HepG2 (cell line): ENCODE results near the gene CHKA. TPM values are rescaled to one million over a fixed set of nuclear protein-coding genes. Genes with fewer than 3 reads are reported as not detected.
A peak's percentile ranks its signal among the peaks of the same experiment; 100 is the strongest.

Source experiments
- AKNA ChIP-seq: sonication (generic); formaldehyde crosslinking; IDR thresholded peaks from 2 replicates; pipeline ENCODE4 v1.4.0; 2020; ENCODE audit warnings: missing genetic modification reagents, borderline replicate concordance
- CEBPZ ChIP-seq: IDR thresholded peaks from 2 replicates; pipeline ENCODE4 v1.6.1; 2012; ENCODE audit warnings: low read length, improper control_type of control experiment
- CREB3 ChIP-seq: sonication (generic); formaldehyde crosslinking; IDR thresholded peaks from 2 replicates; pipeline ENCODE4 v1.5.0; 2020; ENCODE audit warnings: missing genetic modification reagents
- ELK4 ChIP-seq: sonication (generic); formaldehyde crosslinking; IDR thresholded peaks from 2 replicates; pipeline ENCODE4 v1.9.0; 2021; ENCODE audit warnings: missing genetic modification reagents, borderline replicate concordance
- GMEB2 ChIP-seq: IDR thresholded peaks from 2 replicates; pipeline ENCODE4 v1.6.1; 2016; ENCODE audit warnings: missing biosample characterization, missing genetic modification reagents, low read depth
- HDAC1 ChIP-seq: sonication (generic); formaldehyde crosslinking; IDR thresholded peaks from 2 replicates; pipeline ENCODE4 v1.5.1; 2020; ENCODE audit warnings: mild to moderate bottlenecking, missing genetic modification reagents
- KAT7 ChIP-seq: IDR thresholded peaks from 2 replicates; pipeline ENCODE4 v1.6.1; 2018; ENCODE audit warnings: borderline replicate concordance, missing compliant biosample characterization
- KLF11 ChIP-seq: IDR thresholded peaks from 2 replicates; pipeline ENCODE4 v1.6.1; 2016; ENCODE audit warnings: missing compliant biosample characterization
- RFXANK ChIP-seq: IDR thresholded peaks from 2 replicates; pipeline ENCODE4 v1.6.1; 2016
- TARDBP ChIP-seq: sonication (generic); formaldehyde crosslinking; IDR thresholded peaks from 2 replicates; pipeline ENCODE4 v1.8.0; 2022; ENCODE audit warnings: mild to moderate bottlenecking, missing genetic modification reagents
- ZBTB49 ChIP-seq: sonication (generic); formaldehyde crosslinking; IDR thresholded peaks from 2 replicates; pipeline ENCODE4 v1.4.0; 2020; ENCODE audit warnings: missing genetic modification reagents, borderline replicate concordance
- ZMYM2 ChIP-seq: sonication (generic); formaldehyde crosslinking; IDR thresholded peaks from 2 replicates; pipeline ENCODE4 v1.8.0; 2022; ENCODE audit warnings: mild to moderate bottlenecking, missing genetic modification reagents
- ZNF124 ChIP-seq: sonication (generic); formaldehyde crosslinking; IDR thresholded peaks from 2 replicates; pipeline ENCODE4 v1.4.0; 2020; ENCODE audit warnings: missing genetic modification reagents
- ZNF616 ChIP-seq: sonication (generic); formaldehyde crosslinking; IDR thresholded peaks from 2 replicates; pipeline ENCODE4 v1.5.0; 2020; ENCODE audit warnings: low read depth, mild to moderate bottlenecking, missing genetic modification reagents
- ZNF678 ChIP-seq: sonication (generic); formaldehyde crosslinking; IDR thresholded peaks from 2 replicates; pipeline ENCODE4 v1.4.0; 2020; ENCODE audit warnings: mild to moderate bottlenecking, missing genetic modification reagents
- polyA plus RNA-seq, 8 experiments: library from polyadenylated mRNA; depleted of rRNA in 3 of 8; stranded (reverse) in 7 of 8; unstranded in 1 of 8; fragments of >200 nt; fragmentation: Illumina TruSeq in 4 of 8; extraction: Trizol in 4 of 8; gene quantifications; 2 replicates each; pipeline versions ENCODE4 v1.2.1 to v1.2.3, GENCODE V29; 2011 to 2016; ENCODE audit warnings: low read depth in 4 of 8, missing spikeins in 1 of 8, mixed read lengths in 1 of 8; ENCODE audit not compliant: insufficient read depth in 1 of 8
- total RNA-seq, 5 experiments: library from RNA; depleted of rRNA; stranded (reverse); fragments of >200 nt; fragmentation: Illumina TruSeq; extraction: Trizol; gene quantifications; 2 replicates each; pipeline ENCODE4 v1.2.3, GENCODE V29; 2016; ENCODE audit warnings: low read depth in 1 of 5

The CHKA gene
- total and polyA plus RNA-seq, 2 of the 13 experiments (the other 11 are each of a cell fraction or from before 2014, with no cell fraction given), result 71.6 to 92.7 TPM

- TF ChIP-seq RFXANK (CRISPR knock-in tag) (peak; percentile 52; the same call in 1 of the 2 replicates), ZNF124 (CRISPR knock-in tag) (peak; percentile 92), KAT7 (CRISPR knock-in tag) (no peak), AKNA (CRISPR knock-in tag) (no peak), ZBTB49 (CRISPR knock-in tag) (no peak; the same call in 1 of the 2 replicates), GMEB2 (CRISPR knock-in tag) (no peak), KLF11 (CRISPR knock-in tag) (no peak; the same call in 1 of the 2 replicates), HDAC1 (CRISPR knock-in tag) (peak; percentile 99), ZNF678 (no peak), CREB3 (CRISPR knock-in tag) (no peak), ZNF616 (CRISPR knock-in tag) (no peak; the same call in none of the 2 replicates), ZMYM2 (CRISPR knock-in tag) (peak; percentile 58; the same call in 1 of the 2 replicates), ELK4 (CRISPR knock-in tag) (no peak), CEBPZ (no peak), TARDBP (CRISPR knock-in tag) (no peak)
Observed at GRCh38 chr11:68038226-68038717, 82.9 kb downstream of the CHKA start (continued).
